ENCODE measurements around the gene RNF220. TPM values are rescaled to one million over a fixed set of nuclear protein-coding genes. Genes with fewer than 3 reads are reported as not detected.

RNF220 gene
- total RNA-seq, 4 donors from 2014 or later: 45.8 to 169 (median 89.4) TPM

DNA sequence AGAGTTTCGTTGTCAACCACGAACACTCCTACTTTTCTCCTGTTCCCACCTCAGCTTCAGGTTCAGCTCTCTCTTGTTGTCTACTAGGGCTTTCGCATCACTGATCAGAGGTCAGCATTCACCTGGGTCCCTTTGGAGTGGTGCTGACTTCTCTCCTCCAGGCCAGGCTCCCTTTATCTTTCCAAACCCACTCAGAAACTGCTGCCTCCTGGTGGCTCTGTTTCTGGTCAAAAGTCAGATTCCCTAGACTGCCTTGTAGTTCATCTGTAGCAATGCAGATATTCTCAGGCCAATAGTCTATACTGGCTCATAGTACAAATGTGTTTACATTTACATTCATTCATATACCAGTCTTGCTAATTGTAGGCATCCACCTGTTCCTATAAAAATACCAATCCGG, 43.6 kb upstream of the RNF220 start:
- no peaks in the 10 kb centered on the region for H3K36me3 ChIP-seq
- no peaks in the 10 kb centered on the region for H3K27me3 ChIP-seq
- no peak overlapping the region for H3K27ac ChIP-seq
- TF ChIP-seq POLR2A (IDR thresholded peaks at IDR 0.05) (no peak), EP300 (IDR thresholded peaks at IDR 0.05; ENCODE audit: low read depth) (no peak), POLR2AphosphoS5 (IDR thresholded peaks at IDR 0.05) (no peak)
- TF ChIP-seq, protein P1, sequence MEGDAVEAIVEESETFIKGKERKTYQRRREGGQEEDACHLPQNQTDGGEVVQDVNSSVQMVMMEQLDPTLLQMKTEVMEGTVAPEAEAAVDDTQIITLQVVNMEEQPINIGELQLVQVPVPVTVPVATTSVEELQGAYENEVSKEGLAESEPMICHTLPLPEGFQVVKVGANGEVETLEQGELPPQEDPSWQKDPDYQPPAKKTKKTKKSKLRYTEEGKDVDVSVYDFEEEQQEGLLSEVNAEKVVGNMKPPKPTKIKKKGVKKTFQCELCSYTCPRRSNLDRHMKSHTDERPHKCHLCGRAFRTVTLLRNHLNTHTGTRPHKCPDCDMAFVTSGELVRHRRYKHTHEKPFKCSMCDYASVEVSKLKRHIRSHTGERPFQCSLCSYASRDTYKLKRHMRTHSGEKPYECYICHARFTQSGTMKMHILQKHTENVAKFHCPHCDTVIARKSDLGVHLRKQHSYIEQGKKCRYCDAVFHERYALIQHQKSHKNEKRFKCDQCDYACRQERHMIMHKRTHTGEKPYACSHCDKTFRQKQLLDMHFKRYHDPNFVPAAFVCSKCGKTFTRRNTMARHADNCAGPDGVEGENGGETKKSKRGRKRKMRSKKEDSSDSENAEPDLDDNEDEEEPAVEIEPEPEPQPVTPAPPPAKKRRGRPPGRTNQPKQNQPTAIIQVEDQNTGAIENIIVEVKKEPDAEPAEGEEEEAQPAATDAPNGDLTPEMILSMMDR (IDR thresholded peaks at IDR 0.05): no peak
- 62 to 84% methylated on average over 4 of the region's 4 CpGs for WGBS, 2 donors (ENCODE audit: low coverage in 1 of 2)
- DNase-seq: no peak
- no peaks in the 10 kb centered on the region for H3K4me1 ChIP-seq
- H3K4me3 ChIP-seq: no peak overlapping the region
- in situ Hi-C loops (cut with MboI; ENCODE audit: low pct_ligation_motif_present in 1 of 4, low pct_unique_long_range_greater_than_20kb in 1 of 4, low sequenced_read_pairs in 3 of 4): no loop called here
- no peaks in the 10 kb centered on the region for H3K9me3 ChIP-seq
- intact Hi-C loops (cut with DNase I; ENCODE audit: low total_unique reads): no loop called here

DNA sequence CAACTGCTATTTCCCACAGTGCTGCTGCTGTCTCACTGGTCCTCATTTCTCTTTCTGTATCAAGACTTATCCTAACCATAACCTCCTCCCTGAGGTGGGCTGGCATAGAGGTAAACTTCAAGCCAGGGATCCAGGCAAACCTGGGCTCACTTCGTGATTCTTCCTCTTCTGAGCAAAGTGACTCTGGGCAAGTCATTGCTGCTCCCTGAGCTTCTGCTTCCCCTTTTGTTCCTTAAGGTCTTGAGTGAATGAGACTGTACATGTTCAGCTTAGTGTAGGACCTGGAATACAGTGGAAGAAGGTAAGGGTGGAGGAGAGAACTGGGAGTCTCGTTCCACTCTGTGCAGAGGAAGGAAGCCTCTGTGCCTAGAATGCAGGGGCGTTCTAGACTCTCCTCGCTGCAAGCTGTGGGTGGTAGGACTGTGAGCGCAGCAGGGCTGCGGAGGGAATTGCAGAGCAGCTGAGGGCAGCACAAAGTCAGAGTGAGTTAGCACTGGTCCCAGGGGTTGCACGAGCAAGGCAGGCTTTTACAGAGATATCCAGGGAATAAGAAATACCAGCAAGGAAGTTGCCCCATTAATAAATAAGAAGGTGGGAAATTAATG, 38.6 kb upstream of the RNF220 start:
- 71 to 92% methylated on average over 6 to 7 of the region's 7 CpGs for WGBS, 2 donors (ENCODE audit: low coverage in 1 of 2)
- Histone ChIP-seq H3K36me3 (no peaks in the 10 kb centered on the region), H3K9me3 (no peaks in the 10 kb centered on the region), H3K4me1 (no peaks in the 10 kb centered on the region), H3K27me3 (no peaks in the 10 kb centered on the region), H3K27ac (no peak overlapping the region), H3K4me3 (no peak overlapping the region)
- in situ Hi-C loops (cut with MboI; ENCODE audit: low pct_ligation_motif_present in 1 of 4, low pct_unique_long_range_greater_than_20kb in 1 of 4, low sequenced_read_pairs in 3 of 4): no loop called here
- TF ChIP-seq POLR2A (IDR thresholded peaks at IDR 0.05) (no peak), EP300 (IDR thresholded peaks at IDR 0.05; ENCODE audit: low read depth) (no peak), POLR2AphosphoS5 (IDR thresholded peaks at IDR 0.05) (no peak)
- TF ChIP-seq, protein P1 (IDR thresholded peaks at IDR 0.05): no peak
- intact Hi-C loops (cut with DNase I; ENCODE audit: low total_unique reads): no loop called here
- no peak for DNase-seq

DNA sequence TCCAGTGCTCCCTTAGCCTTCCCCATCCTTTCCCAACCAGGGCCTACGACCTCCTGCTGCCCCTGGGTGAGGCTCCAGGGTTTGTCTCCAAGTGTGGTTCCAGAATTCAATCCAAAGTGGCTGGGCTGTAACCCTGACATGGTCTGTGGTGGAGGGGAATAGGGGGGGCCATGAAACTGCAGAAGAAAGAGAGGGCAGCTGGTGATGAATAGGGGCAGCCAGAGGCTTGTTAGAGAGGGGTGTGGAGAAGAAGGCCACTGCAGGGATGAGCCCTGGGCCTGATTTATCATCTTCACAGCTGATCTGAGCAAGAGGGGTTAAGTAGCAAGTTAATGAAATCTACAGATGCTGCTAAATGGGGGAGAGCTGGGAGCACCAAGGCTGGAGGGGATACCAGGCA, 37.1 kb upstream of the RNF220 start:
- intact Hi-C loops (cut with DNase I; ENCODE audit: low total_unique reads): no loop called here
- WGBS, 2 donors (ENCODE audit: low coverage in 1 of 2): 55% methylated on average over 1 of the region's 1 CpG; no CpG with 5 or more reads in 1 of the 2 donors
- in situ Hi-C loops (cut with MboI; ENCODE audit: low pct_ligation_motif_present in 1 of 4, low pct_unique_long_range_greater_than_20kb in 1 of 4, low sequenced_read_pairs in 3 of 4): no loop called here

DNA sequence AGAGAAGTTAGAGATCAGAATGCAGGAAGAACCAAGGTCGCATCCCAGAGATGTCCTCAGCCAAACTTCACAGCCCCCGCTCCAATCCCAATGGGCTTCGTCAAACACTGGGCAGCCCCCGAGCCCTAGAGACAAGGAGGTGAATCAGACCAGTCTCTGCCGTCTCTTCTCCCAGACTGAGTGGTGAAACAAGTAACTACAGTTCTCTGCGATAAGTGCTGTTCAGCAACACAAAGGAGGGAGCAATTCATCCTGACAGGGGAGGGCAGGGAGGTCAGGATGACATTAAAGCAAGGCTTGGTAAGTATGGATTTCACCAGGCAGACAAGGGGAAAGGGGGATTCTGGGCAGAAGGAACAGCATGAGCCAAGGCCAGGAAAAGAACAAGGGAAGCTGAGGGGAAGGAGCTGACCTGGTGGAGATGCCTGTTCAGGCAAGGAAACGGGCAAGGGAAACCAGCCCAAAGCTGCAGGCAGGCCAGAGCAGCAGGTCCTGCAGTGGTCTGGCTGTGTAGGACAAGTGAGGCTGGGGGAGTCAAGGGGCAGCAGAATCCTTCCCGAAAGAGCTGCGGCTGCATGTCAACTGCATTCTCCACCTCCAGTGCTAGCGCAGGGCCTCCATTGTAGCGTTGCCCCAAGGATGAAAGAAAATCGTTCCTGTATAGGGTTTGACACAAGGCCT, 36.4 kb upstream of the RNF220 start:
- TF ChIP-seq, protein P1 (IDR thresholded peaks at IDR 0.05): no peak
- no peak for TF ChIP-seq POLR2A (IDR thresholded peaks at IDR 0.05)
- TF ChIP-seq EP300 (IDR thresholded peaks at IDR 0.05; ENCODE audit: low read depth): no peak
- no peak for TF ChIP-seq POLR2AphosphoS5 (IDR thresholded peaks at IDR 0.05)
- intact Hi-C loops (cut with DNase I; ENCODE audit: low total_unique reads) (no loop called here), in situ Hi-C loops (cut with MboI; ENCODE audit: low pct_ligation_motif_present in 1 of 4, low pct_unique_long_range_greater_than_20kb in 1 of 4, low sequenced_read_pairs in 3 of 4) (no loop called here)
- no peak for DNase-seq
- WGBS, 2 donors (ENCODE audit: low coverage in 1 of 2): 89 to 92% methylated on average over 6 to 12 of the region's 12 CpGs
- Histone ChIP-seq H3K27me3 (no peaks in the 10 kb centered on the region), H3K36me3 (no peaks in the 10 kb centered on the region), H3K4me3 (no peak overlapping the region), H3K27ac (no peak overlapping the region), H3K9me3 (no peaks in the 10 kb centered on the region), H3K4me1 (no peaks in the 10 kb centered on the region)

More for the DNA sequence above, 37.1 kb upstream of the RNF220 start:
- no peaks in the 10 kb centered on the region for H3K36me3 ChIP-seq
- no peak overlapping the region for H3K4me3 ChIP-seq
- DNase-seq: no peak
- no peaks in the 10 kb centered on the region for H3K27me3 ChIP-seq
- TF ChIP-seq POLR2AphosphoS5 (IDR thresholded peaks at IDR 0.05) (no peak), POLR2A (IDR thresholded peaks at IDR 0.05) (no peak), EP300 (IDR thresholded peaks at IDR 0.05; ENCODE audit: low read depth) (no peak)
- TF ChIP-seq, protein P1 (IDR thresholded peaks at IDR 0.05): no peak
- H3K27ac ChIP-seq: no peak overlapping the region
- no peaks in the 10 kb centered on the region for H3K4me1 ChIP-seq
- H3K9me3 ChIP-seq: no peaks in the 10 kb centered on the region
